Stimulated activated CD8-positive, alpha-beta memory T cell treated with anti-CD3 and anti-CD28 coated beads, Interleukin-7, amount 100 ng/mL, for 24 hours (primary cell): ENCODE data around the gene TCF20.

Source experiments
- DNase-seq: peaks from one replicate; pipeline ENCODE4 v3.0.0-alpha.2; 2020; ENCODE audit warnings: low read depth

Gene TCF20

GRCh38 chr22:42258126-42258525 is 12.3 kb downstream of the TCF20 start:
- no peak for DNase-seq

- DNase-seq = no peak
Measured at GRCh38 chr22:42257386-42257785, 13.1 kb downstream of the TCF20 start.

GRCh38 chr22:42256930-42257329 is 13.5 kb downstream of the TCF20 start:
- DNase-seq = no peak

GRCh38 chr22:42256220-42256619 is 14.2 kb downstream of the TCF20 start:
- no peak for DNase-seq

GRCh38 chr22:42249831-42250230 is 20.6 kb downstream of the TCF20 start:
- DNase-seq = no peak

GRCh38 chr22:42248995-42249394 is 21.5 kb downstream of the TCF20 start:
- DNase-seq = no peak

- no peak for DNase-seq
Measured at GRCh38 chr22:42247596-42247995, 22.9 kb downstream of the TCF20 start.

- DNase-seq = no peak
Measured at GRCh38 chr22:42243802-42244060, 26.7 kb downstream of the TCF20 start.

GRCh38 chr22:42236848-42237247 is 33.6 kb downstream of the TCF20 start:
- DNase-seq = no peak

GRCh38 chr22:42236268-42236667 is 34.2 kb downstream of the TCF20 start:
- DNase-seq = no peak

GRCh38 chr22:42233879-42234278 is 36.6 kb downstream of the TCF20 start:
- DNase-seq = no peak

- no peak for DNase-seq
Measured at GRCh38 chr22:42231929-42232328, 38.5 kb downstream of the TCF20 start.

- DNase-seq = no peak
Measured at GRCh38 chr22:42229455-42230149, 40.9 kb downstream of the TCF20 start.

- no peak for DNase-seq
Measured at GRCh38 chr22:42228483-42228882, 42.0 kb downstream of the TCF20 start.

- no peak for DNase-seq
Measured at GRCh38 chr22:42227435-42227834, 43.0 kb downstream of the TCF20 start.

- no peak for DNase-seq
Measured at GRCh38 chr22:42225841-42226240, 44.6 kb downstream of the TCF20 start.

- DNase-seq = no peak
Measured at GRCh38 chr22:42222140-42222539, 48.3 kb downstream of the TCF20 start.
